ENCODE measurements around the gene TP53I11.

TP53I11 gene

GRCh38 chr11:44957776-44958564 is 7.3 kb upstream of the TP53I11 start:
- Histone ChIP-seq H3K36me3 (replicated peaks) (no peaks in the 10 kb centered on the region), H3K4me1 (peaks cover 6% of the 10 kb centered on the region; the same call in 1 of the 2 replicates)

GRCh38 chr11:44957040-44957515 is 6.4 kb upstream of the TP53I11 start:
- Histone ChIP-seq H3K27me3 (ENCODE audit: low read depth) (no peaks in the 10 kb centered on the region), H3K36me3 (replicated peaks) (no peaks in the 10 kb centered on the region), H3K4me1 (peaks cover 6% of the 10 kb centered on the region; the same call in 1 of the 2 replicates), H3K9me3 (no peaks in the 10 kb centered on the region), H3K4me3 (0 out of 2 replicates have a peak overlapping the region, but pooled peaks have one; percentile 2)
- in situ Hi-C loops (cut with MboI; ENCODE audit: low sequenced_read_pairs): no loop called here
- peak; percentile 72 to 77 for DNase-seq (ENCODE audit: low spot score in 2 of 2)

More at GRCh38 chr11:44957776-44958564, 7.3 kb upstream of the TP53I11 start:
- no peak for DNase-seq (ENCODE audit: low spot score in 2 of 2)
- Histone ChIP-seq H3K9me3 (no peaks in the 10 kb centered on the region), H3K4me3 (no peak overlapping the region), H3K27me3 (ENCODE audit: low read depth) (no peaks in the 10 kb centered on the region)
- in situ Hi-C loops (cut with MboI; ENCODE audit: low sequenced_read_pairs): no loop called here

DNA sequence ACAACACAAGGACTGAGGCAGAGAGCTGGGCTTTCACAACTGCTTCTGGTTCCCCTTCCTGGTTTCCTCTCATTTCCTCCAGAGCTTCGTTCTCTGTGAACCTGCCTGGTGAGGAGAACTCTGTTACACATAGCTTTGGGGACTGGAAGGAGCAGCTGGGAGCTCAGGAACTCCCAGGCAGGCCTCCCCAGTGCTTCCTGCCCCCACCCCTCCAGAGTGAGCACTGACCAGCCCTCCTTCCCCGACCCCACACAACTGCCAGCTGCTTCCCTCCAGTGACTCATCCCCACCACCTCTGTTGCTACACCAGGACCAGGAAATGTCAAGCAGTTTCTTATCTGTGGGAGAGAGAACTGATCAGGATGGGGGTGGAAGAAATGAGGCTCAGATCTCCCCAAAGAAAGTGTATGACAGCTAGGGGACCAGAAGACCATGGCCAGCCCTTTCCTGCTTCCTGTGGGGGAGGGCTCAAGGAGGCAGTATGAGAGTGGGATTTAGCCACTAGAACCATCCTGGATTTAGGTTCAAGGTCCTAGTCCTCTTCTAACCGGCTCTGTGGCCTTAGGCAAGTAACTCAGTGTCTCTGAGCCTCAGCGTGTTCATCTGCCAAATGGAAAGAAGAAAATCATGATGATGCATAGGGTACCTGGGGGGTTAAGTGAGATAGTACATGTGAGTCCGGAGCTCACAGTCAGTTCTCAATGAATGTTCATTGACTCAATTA is 4.5 kb upstream of the TP53I11 start:
- no peaks in the 10 kb centered on the region for H3K9me3 ChIP-seq
- H3K4me1 ChIP-seq: peaks cover 6% of the 10 kb centered on the region; the same call in 1 of the 2 replicates
- no peak overlapping the region for H3K4me3 ChIP-seq
- DNase-seq (ENCODE audit: low spot score in 2 of 2): no peak
- H3K27me3 ChIP-seq (ENCODE audit: low read depth): no peaks in the 10 kb centered on the region
- in situ Hi-C loops (cut with MboI; ENCODE audit: low sequenced_read_pairs): no loop called here
- H3K36me3 ChIP-seq (replicated peaks): no peaks in the 10 kb centered on the region

GRCh38 chr11:44954051-44954906 is 3.6 kb upstream of the TP53I11 start:
- no peak for DNase-seq (ENCODE audit: low spot score in 2 of 2)
- Histone ChIP-seq H3K27me3 (ENCODE audit: low read depth) (no peaks in the 10 kb centered on the region), H3K9me3 (no peaks in the 10 kb centered on the region), H3K4me3 (no peak overlapping the region), H3K36me3 (replicated peaks) (no peaks in the 10 kb centered on the region), H3K4me1 (peaks cover 6% of the 10 kb centered on the region; the same call in 1 of the 2 replicates)
- in situ Hi-C loops (cut with MboI; ENCODE audit: low sequenced_read_pairs): no loop called here

DNA sequence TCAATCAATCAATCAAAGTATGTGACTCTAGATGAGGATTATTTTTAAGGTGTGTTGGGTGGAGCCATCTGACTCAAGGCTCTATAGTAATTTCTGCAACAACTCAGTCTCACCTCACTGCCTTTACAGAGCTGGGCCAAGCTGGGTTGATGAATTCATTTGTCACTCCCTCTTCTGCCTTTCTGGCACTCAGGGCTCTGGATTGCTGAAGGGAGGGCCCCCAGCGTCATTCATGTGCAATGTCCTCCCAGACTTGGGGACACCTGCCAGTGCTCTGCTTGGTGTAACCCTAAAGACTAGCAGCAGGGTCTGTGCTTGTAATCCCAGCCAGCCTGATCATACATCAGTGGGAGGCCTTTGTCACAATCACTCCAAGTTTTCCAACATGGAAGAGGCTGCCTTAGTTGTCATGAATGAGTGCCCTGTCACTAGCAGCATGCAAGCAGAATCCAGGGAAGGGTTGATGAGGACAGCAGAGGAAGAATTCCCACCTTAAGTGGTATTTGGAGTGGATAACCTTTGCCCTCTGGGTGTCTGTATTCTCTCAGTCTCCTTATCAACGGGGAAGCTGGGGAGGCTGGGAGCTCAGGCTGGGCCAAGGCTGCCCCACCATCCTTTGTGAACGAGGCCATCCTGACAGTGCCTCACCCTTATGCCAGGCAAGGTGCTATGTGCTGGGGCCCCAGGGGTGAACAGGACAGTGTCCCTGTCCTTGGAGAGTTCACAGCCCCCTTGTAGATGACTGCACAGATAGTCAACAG is 2.0 kb upstream of the TP53I11 start:
- no peak for DNase-seq (ENCODE audit: low spot score in 2 of 2)
- Histone ChIP-seq H3K4me1 (peaks cover 6% of the 10 kb centered on the region; the same call in 1 of the 2 replicates), H3K9me3 (no peaks in the 10 kb centered on the region), H3K36me3 (replicated peaks) (no peaks in the 10 kb centered on the region), H3K27me3 (ENCODE audit: low read depth) (no peaks in the 10 kb centered on the region), H3K4me3 (no peak overlapping the region)
- in situ Hi-C loops (cut with MboI; ENCODE audit: low sequenced_read_pairs): no loop called here

DNA sequence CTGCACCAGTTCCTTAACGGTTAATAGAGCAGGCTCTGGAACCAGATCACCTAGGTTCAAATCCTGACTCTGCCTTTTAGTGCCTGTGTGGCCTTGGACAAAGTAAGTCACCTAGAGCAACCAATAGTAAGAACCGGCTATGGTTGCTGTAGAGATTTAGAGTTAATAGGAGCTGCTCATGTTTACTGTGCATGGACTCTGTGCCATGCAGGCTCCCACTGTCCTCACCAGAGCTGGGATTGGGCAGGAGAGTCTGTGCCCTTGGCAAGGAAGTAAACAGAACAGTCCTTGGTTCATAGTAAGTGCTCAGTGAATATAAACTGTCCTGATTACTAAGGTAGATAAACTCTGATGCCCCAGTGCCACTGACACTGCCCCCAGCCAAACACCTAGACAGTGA is 1.4 kb upstream of the TP53I11 start:
- DNase-seq (ENCODE audit: low spot score in 2 of 2): no peak
- in situ Hi-C loops (cut with MboI; ENCODE audit: low sequenced_read_pairs): no loop called here
- Histone ChIP-seq H3K4me3 (no peak overlapping the region), H3K4me1 (peaks cover under 1% of the 10 kb centered on the region; the same call in 1 of the 2 replicates), H3K9me3 (no peaks in the 10 kb centered on the region), H3K36me3 (replicated peaks) (no peaks in the 10 kb centered on the region), H3K27me3 (ENCODE audit: low read depth) (no peaks in the 10 kb centered on the region)

GRCh38 chr11:44950031-44950624 is 555 bp downstream of the TP53I11 start:
- H3K4me3 ChIP-seq: peak overlapping the region; percentile 76
- no peaks in the 10 kb centered on the region for H3K36me3 ChIP-seq (replicated peaks)
- H3K27me3 ChIP-seq (ENCODE audit: low read depth): no peaks in the 10 kb centered on the region
- DNase-seq (ENCODE audit: low spot score in 2 of 2): peak in 1 of 2 experiments; percentile 73
- in situ Hi-C loops (cut with MboI; ENCODE audit: low sequenced_read_pairs): no loop called here
- H3K9me3 ChIP-seq: no peaks in the 10 kb centered on the region
- H3K4me1 ChIP-seq: no peaks in the 10 kb centered on the region

DNA sequence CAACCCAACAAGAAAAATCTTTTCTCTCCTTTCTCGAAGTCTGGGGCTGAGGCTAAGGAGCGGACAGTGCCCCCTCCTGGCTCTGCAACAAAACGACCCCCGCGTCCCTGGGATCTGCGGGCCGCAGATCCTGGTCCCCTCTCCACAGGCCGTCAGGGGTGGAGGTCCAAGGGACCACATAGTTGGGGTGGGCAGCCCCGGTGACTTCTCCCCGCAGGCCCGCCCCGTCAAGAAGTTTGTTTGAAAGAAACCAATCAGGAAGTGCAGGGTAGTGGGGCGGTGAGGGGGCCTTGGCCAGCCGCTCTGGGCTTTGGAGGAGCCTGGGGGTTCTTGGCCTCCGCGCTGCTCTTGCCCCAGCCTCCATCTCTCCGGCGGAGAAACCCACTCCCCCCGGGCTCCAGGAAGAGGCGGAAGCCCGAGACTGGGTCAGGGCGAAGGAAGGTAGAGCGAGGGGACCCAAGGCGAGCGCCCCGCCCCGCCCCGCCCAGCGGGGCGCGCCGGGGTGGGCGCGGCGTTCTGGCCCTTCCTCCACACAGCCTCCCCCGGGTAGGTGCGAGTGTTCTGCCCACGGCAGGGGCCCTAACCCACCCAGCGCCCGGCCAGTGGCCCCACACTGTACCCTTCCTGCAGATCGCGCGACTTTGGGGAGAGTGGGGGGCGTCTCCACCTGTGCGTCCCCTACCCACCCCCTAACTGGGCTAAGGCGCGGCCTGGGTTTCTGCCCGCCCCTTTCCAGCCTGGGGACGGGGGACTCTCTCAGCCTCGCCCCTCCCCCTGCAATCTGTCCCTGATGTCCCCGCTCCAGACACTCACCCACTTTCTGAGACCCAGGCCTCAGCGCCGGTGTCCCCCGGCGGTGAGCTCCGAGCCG is 1.3 kb downstream of the TP53I11 start:
- in situ Hi-C loops (cut with MboI; ENCODE audit: low sequenced_read_pairs): loop anchor here (25.0 kb wide), 2 partner anchors 338 to 813 kb away; partner anchors contain the start of gene SYT13
- H3K36me3 ChIP-seq (replicated peaks): no peaks in the 10 kb centered on the region
- H3K4me1 ChIP-seq: no peaks in the 10 kb centered on the region
- no peaks in the 10 kb centered on the region for H3K27me3 ChIP-seq (ENCODE audit: low read depth)
- peak overlapping the region; percentile 76 for H3K4me3 ChIP-seq
- no peaks in the 10 kb centered on the region for H3K9me3 ChIP-seq
- peak; percentile 31 to 81 for DNase-seq (ENCODE audit: low spot score in 2 of 2)

GRCh38 chr11:44948155-44948554 is 2.5 kb downstream of the TP53I11 start:
- in situ Hi-C loops (cut with MboI; ENCODE audit: low sequenced_read_pairs): loop anchor here (25.0 kb wide), 2 partner anchors 339 to 814 kb away; partner anchors contain the start of gene SYT13
- no peaks in the 10 kb centered on the region for H3K4me1 ChIP-seq
- H3K36me3 ChIP-seq (replicated peaks): no peaks in the 10 kb centered on the region
- H3K27me3 ChIP-seq (ENCODE audit: low read depth): no peaks in the 10 kb centered on the region
- DNase-seq (ENCODE audit: low spot score in 2 of 2): no peak
- no peak overlapping the region for H3K4me3 ChIP-seq
- no peaks in the 10 kb centered on the region for H3K9me3 ChIP-seq

DNA sequence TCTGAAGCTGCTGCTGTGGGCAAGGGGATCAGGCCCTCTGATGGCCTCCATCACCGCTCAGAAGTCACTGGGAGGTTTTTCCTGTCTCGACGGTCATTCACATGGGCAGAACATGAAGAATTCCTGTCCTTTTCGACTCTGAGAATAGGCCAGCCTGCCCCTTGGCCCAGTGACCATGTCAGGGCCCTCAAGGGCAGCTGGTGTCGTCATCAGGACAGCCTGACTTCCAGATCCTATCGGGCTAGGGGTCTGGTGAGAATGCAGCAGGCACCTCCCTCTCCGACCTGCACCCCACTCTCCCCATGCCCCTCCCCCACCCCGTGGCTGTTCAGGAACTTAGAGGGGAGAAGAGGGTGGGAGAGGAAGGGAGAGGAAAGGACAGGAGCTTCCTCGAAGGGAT is 3.6 kb downstream of the TP53I11 start:
- in situ Hi-C loops (cut with MboI; ENCODE audit: low sequenced_read_pairs): loop anchor here (25.0 kb wide), 2 partner anchors 340 to 815 kb away; partner anchors contain the start of gene SYT13
- H3K27me3 ChIP-seq (ENCODE audit: low read depth): no peaks in the 10 kb centered on the region
- no peak overlapping the region for H3K4me3 ChIP-seq
- no peak for DNase-seq (ENCODE audit: low spot score in 2 of 2)
- H3K9me3 ChIP-seq: no peaks in the 10 kb centered on the region
- no peaks in the 10 kb centered on the region for H3K4me1 ChIP-seq
- no peaks in the 10 kb centered on the region for H3K36me3 ChIP-seq (replicated peaks)

DNA sequence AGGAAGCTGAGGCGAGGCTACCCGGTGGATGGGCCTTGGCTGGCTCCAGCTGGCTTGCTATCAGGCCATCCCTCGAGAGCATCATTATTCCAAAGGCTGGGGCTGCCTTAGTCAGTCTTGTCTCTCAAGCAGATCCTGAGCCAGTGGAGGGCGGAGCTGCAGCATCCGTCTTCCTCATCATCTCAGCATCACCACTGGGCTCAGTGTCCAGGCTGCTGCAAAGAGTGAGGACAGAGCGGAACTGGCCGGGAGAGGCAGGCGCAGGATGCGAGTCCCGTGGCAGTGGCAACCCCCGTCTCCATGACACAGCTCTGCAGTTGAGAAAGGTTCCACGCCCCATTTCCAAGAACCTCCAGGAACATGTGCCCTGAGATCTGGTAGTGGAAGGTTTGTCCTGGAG is 4.4 kb downstream of the TP53I11 start:
- no peaks in the 10 kb centered on the region for H3K9me3 ChIP-seq
- no peaks in the 10 kb centered on the region for H3K36me3 ChIP-seq (replicated peaks)
- in situ Hi-C loops (cut with MboI; ENCODE audit: low sequenced_read_pairs): loop anchor here (25.0 kb wide), 2 partner anchors 341 to 816 kb away; partner anchors contain the start of gene SYT13
- no peaks in the 10 kb centered on the region for H3K27me3 ChIP-seq (ENCODE audit: low read depth)
- DNase-seq (ENCODE audit: low spot score in 2 of 2): no peak
- no peaks in the 10 kb centered on the region for H3K4me1 ChIP-seq
- H3K4me3 ChIP-seq: no peak overlapping the region
